ENCODE results near the gene CFAP251. TPM values are rescaled to one million over a fixed set of nuclear protein-coding genes. Genes with fewer than 3 reads are reported as not detected.

CFAP251 gene
- polyA plus RNA-seq, 3 donors: 0.08 to 0.17 TPM; not detected in 1

DNA sequence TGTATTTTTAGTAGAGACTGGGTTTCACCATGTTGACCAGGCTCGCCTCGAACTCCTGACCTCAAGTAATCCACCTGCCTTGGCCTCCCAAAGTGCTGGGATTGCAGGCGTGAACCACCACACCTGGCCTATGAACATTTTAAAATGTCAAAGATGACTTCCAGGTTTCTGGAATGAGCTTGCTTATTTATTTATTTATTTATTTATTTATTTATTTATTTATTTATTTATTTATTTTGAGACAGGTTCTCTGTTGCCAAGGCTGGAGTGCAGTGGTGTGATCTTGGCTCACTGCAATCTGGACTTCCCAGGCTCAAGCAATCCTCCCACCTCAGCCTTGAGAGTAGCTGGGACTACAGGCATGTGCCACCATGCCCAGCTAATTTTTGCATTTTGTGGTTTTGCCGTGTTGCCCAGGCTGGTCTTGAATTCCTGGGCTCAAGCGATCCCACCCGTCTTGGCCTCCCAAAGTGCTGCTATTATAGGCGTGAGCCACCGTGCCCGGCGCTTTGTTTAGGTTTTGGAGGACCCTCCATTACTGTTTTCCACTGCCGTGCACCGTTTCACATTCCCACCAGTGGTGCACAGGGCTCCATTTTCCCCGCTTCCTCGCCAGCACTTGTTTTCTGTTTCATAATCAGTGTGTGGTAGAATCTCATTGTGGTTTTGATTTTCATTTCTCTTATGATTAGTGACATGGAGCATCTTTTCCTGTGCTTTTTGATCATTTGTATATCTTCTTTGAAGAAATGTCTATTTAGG, 6.4 kb upstream of the CFAP251 start:
- Histone ChIP-seq H3K4me3 (replicated peaks in 1 of 3; ENCODE audit: low read depth in 2 of 3, low read length in 3 of 3) (no peak overlapping the region), H3K36me3 (replicated peaks in 1 of 2; ENCODE audit: control insufficient read depth in 1 of 2, insufficient read depth in 2 of 2, low read length in 2 of 2) (peaks cover 58 to 91% of the 10 kb centered on the region in 2 donors), H3K9me3 (replicated peaks in 1 of 2; ENCODE audit: control insufficient read depth in 1 of 2, insufficient read depth in 1 of 2, low read length in 2 of 2) (no peaks in the 10 kb centered on the region), H3K4me1 (ENCODE audit: control insufficient read depth in 1 of 2, insufficient read depth in 2 of 2, low read length in 2 of 2) (no peaks in the 10 kb centered on the region), H3K79me2 (ENCODE audit: insufficient read depth, low read length) (no peaks in the 10 kb centered on the region), H4K20me1 (ENCODE audit: insufficient read depth, low read length) (no peaks in the 10 kb centered on the region), H2AFZ (ENCODE audit: insufficient read depth, low read depth, low read length, poor library complexity, severe bottlenecking) (no peak overlapping the region), H3K4me2 (replicated peaks; ENCODE audit: extremely low read depth, low read length, poor library complexity, severe bottlenecking) (no peak overlapping the region), H3K9ac (ENCODE audit: insufficient read depth, low read length, poor library complexity, severe bottlenecking) (no peak overlapping the region), H3K27me3 (ENCODE audit: control insufficient read depth in 2 of 2, insufficient read depth in 2 of 2, low read length in 2 of 2) (no peaks in the 10 kb centered on the region), H3K27ac (ENCODE audit: low read depth in 1 of 2, low read length in 2 of 2) (no peak overlapping the region)
- Mint-ChIP-seq H3K27ac (peak overlapping the region in 3 of 7 donors; percentile 20 to 54 (median 45)), H3K4me3 (no peak overlapping the region), H3K4me1 (peaks cover 1% of the 10 kb centered on the region), H3K27me3 (ENCODE audit: low read depth in 3 of 3) (no peaks in the 10 kb centered on the region), H3K36me3 (peaks cover 47 to 97% of the 10 kb centered on the region in 2 donors), H3K9me3 (no peaks in the 10 kb centered on the region)
- TF ChIP-seq, protein P1, sequence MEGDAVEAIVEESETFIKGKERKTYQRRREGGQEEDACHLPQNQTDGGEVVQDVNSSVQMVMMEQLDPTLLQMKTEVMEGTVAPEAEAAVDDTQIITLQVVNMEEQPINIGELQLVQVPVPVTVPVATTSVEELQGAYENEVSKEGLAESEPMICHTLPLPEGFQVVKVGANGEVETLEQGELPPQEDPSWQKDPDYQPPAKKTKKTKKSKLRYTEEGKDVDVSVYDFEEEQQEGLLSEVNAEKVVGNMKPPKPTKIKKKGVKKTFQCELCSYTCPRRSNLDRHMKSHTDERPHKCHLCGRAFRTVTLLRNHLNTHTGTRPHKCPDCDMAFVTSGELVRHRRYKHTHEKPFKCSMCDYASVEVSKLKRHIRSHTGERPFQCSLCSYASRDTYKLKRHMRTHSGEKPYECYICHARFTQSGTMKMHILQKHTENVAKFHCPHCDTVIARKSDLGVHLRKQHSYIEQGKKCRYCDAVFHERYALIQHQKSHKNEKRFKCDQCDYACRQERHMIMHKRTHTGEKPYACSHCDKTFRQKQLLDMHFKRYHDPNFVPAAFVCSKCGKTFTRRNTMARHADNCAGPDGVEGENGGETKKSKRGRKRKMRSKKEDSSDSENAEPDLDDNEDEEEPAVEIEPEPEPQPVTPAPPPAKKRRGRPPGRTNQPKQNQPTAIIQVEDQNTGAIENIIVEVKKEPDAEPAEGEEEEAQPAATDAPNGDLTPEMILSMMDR (IDR thresholded peaks at IDR 0.05): no peak
- intact Hi-C loops (cut with micrococcal nuclease): no loop called here
- 98% methylated on average over 6 of the region's 14 CpGs for WGBS (ENCODE audit: insufficient coverage)
- DNase-seq: no peak

DNA sequence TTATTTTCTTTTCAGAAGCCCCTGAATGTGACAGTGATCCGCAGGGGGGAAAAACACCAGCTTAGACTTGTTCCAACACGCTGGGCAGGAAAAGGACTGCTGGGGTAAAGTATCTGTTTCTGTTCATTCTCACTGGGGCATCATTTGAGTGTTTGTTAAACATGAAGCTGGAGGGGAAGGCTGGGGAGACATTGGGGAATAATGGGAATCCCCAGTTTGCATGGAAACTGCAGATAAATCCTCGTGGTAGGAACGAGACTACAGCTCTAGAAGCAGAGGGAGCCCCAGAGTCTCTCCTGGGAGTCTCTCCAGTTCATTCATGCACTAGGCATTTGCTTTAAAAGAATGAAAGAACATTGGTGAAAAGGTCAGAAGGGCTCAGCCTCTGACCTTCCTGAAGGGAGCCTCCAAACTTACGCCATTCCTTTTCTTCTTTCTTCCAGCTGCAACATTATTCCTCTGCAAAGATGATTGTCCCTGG, 2.5 kb upstream of the CFAP251 start:
- TF ChIP-seq, protein P1 (IDR thresholded peaks at IDR 0.05): no peak
- Histone ChIP-seq H3K4me2 (replicated peaks; ENCODE audit: extremely low read depth, low read length, poor library complexity, severe bottlenecking) (no peak overlapping the region), H3K9ac (ENCODE audit: insufficient read depth, low read length, poor library complexity, severe bottlenecking) (no peak overlapping the region), H2AFZ (ENCODE audit: insufficient read depth, low read depth, low read length, poor library complexity, severe bottlenecking) (no peak overlapping the region), H3K4me1 (ENCODE audit: control insufficient read depth in 1 of 2, insufficient read depth in 2 of 2, low read length in 2 of 2) (peaks cover 11 to 15% of the 10 kb centered on the region in 2 donors), H3K9me3 (replicated peaks in 1 of 2; ENCODE audit: control insufficient read depth in 1 of 2, insufficient read depth in 1 of 2, low read length in 2 of 2) (no peaks in the 10 kb centered on the region), H3K4me3 (replicated peaks in 1 of 3; ENCODE audit: low read depth in 2 of 3, low read length in 3 of 3) (no peak overlapping the region), H3K27ac (ENCODE audit: low read depth in 1 of 2, low read length in 2 of 2) (peak overlapping the region in 1 of 2 donors; percentile 24), H3K36me3 (replicated peaks in 1 of 2; ENCODE audit: control insufficient read depth in 1 of 2, insufficient read depth in 2 of 2, low read length in 2 of 2) (peaks cover 42 to 57% of the 10 kb centered on the region in 2 donors), H4K20me1 (ENCODE audit: insufficient read depth, low read length) (no peaks in the 10 kb centered on the region), H3K79me2 (ENCODE audit: insufficient read depth, low read length) (no peaks in the 10 kb centered on the region), H3K27me3 (ENCODE audit: control insufficient read depth in 2 of 2, insufficient read depth in 2 of 2, low read length in 2 of 2) (no peaks in the 10 kb centered on the region)
- Mint-ChIP-seq H3K27ac (peak overlapping the region in 4 of 7 donors; percentile 43 to 68 (median 52)), H3K4me1 (peaks cover 9% of the 10 kb centered on the region), H3K36me3 (peaks cover 32 to 71% of the 10 kb centered on the region in 2 donors), H3K27me3 (ENCODE audit: low read depth in 3 of 3) (peaks cover 0 to 2% (median 0%) of the 10 kb centered on the region in 3 donors), H3K4me3 (no peak overlapping the region), H3K9me3 (no peaks in the 10 kb centered on the region)
- DNase-seq: no peak
- intact Hi-C loops (cut with micrococcal nuclease): no loop called here
- WGBS (ENCODE audit: insufficient coverage): 96% methylated on average over 4 of the region's 5 CpGs

Data from CD14-positive monocyte (primary cell).